GM12878 (cell line): ENCODE results near the gene CCNL2.

Experiments
- ATF3 ChIP-seq: IDR thresholded peaks from 2 replicates; pipeline ENCODE4 v1.6.1; 2011; ENCODE audit warnings: low read depth, mild to moderate bottlenecking, low read length, moderate library complexity, borderline replicate concordance; ENCODE audit errors: extremely low read depth
- BRCA1 ChIP-seq: IDR thresholded peaks from 2 replicates; pipeline ENCODE4 v1.6.1; 2011; ENCODE audit warnings: low read depth, low read length, improper control_type of control experiment
- CREB1 ChIP-seq: IDR thresholded peaks from 2 replicates; pipeline ENCODE4 v1.6.1; 2012; ENCODE audit warnings: low read depth, mild to moderate bottlenecking, inconsistent platforms
- GABPA ChIP-seq: IDR thresholded peaks from 2 replicates; pipeline ENCODE4 v1.6.1; 2014; ENCODE audit warnings: antibody characterized with exemption, low read depth, mild to moderate bottlenecking, inconsistent platforms
- HDAC2 ChIP-seq: fragments of 200-600 bp; sonication (generic); IDR thresholded peaks from 2 replicates; pipeline ENCODE4 v1.6.1; 2017
- HSF1 ChIP-seq: fragments of 150-350 bp; IDR thresholded peaks from 2 replicates; pipeline ENCODE4 v1.6.1; 2014; ENCODE audit warnings: mild to moderate bottlenecking, low read depth, low read length
- IKZF1 ChIP-seq: fragments of 450-650 bp; conservative IDR thresholded peaks from 2 replicates; pipeline ENCODE4 v1.6.1; 2017; ENCODE audit warnings: antibody characterized with exemption, mild to moderate bottlenecking
- MAX ChIP-seq: IDR thresholded peaks from 2 replicates; pipeline ENCODE4 v1.6.1; 2012; ENCODE audit warnings: low read depth, low read length, improper control_type of control experiment
- SMARCA5 ChIP-seq: fragments of 450-650 bp; IDR thresholded peaks from 2 replicates; pipeline ENCODE4 v1.6.1; 2017; ENCODE audit warnings: mild to moderate bottlenecking
- TF ChIP-seq, protein P1 (sequence below): IDR thresholded peaks from 2 replicates; pipeline ENCODE4 v1.6.1; 2011; ENCODE audit warnings: borderline replicate concordance, low read depth, mild to moderate bottlenecking, moderate library complexity, low read length; ENCODE audit not compliant: insufficient read depth, poor library complexity, severe bottlenecking
- TF ChIP-seq, protein P2 (sequence below), 3 experiments: IDR thresholded peaks in 2 of 3; conservative IDR thresholded peaks in 1 of 3; 2 replicates each; pipeline ENCODE4 v1.5.1; 2011; ENCODE audit warnings: low read depth in 3 of 3, low read length in 3 of 3, mild to moderate bottlenecking in 3 of 3, control low read depth in 2 of 3, moderate library complexity in 2 of 3, inconsistent platforms in 1 of 3, mixed read lengths in 1 of 3; ENCODE audit not compliant: control insufficient read depth in 2 of 3, insufficient read depth in 1 of 3; ENCODE audit errors: extremely low read depth in 1 of 3

DNA sequence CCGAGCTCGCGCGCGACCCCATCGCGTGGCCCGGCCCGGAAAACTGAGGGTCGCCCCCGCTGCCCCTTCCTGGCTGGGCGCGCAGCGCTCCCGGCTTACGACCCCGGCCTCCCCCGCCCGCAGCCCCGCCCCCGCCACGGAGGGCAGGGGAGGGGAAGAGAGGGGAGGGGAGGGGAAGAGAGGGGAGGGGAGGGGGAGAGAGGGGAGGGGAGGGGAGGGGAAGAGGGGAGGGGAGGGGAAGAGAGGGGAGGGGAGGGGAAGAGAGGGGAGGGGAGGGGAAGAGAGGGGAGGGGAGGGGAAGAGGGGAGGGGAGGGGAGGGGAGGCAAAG, 28.6 kb upstream of the CCNL2 start:
- TF ChIP-seq, protein P1, sequence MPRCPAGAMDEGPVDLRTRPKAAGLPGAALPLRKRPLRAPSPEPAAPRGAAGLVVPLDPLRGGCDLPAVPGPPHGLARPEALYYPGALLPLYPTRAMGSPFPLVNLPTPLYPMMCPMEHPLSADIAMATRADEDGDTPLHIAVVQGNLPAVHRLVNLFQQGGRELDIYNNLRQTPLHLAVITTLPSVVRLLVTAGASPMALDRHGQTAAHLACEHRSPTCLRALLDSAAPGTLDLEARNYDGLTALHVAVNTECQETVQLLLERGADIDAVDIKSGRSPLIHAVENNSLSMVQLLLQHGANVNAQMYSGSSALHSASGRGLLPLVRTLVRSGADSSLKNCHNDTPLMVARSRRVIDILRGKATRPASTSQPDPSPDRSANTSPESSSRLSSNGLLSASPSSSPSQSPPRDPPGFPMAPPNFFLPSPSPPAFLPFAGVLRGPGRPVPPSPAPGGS: no peak
- TF ChIP-seq GABPA (no peak), CREB1 (no peak), MAX (no peak), BRCA1 (no peak), HSF1 (no peak), SMARCA5 (no peak), ATF3 (no peak), IKZF1 (no peak), HDAC2 (no peak)
- TF ChIP-seq, protein P2, sequence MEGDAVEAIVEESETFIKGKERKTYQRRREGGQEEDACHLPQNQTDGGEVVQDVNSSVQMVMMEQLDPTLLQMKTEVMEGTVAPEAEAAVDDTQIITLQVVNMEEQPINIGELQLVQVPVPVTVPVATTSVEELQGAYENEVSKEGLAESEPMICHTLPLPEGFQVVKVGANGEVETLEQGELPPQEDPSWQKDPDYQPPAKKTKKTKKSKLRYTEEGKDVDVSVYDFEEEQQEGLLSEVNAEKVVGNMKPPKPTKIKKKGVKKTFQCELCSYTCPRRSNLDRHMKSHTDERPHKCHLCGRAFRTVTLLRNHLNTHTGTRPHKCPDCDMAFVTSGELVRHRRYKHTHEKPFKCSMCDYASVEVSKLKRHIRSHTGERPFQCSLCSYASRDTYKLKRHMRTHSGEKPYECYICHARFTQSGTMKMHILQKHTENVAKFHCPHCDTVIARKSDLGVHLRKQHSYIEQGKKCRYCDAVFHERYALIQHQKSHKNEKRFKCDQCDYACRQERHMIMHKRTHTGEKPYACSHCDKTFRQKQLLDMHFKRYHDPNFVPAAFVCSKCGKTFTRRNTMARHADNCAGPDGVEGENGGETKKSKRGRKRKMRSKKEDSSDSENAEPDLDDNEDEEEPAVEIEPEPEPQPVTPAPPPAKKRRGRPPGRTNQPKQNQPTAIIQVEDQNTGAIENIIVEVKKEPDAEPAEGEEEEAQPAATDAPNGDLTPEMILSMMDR (IDR thresholded peaks at IDR 0.05 in 2 of 3, conservative IDR thresholded peaks at IDR 0.05 in 1 of 3; ENCODE audit: control insufficient read depth in 2 of 3, extremely low read depth in 1 of 3, insufficient read depth in 1 of 3, low read depth in 3 of 3, low read length in 3 of 3): no peak
